ENCODE data around the gene ZNF579.
A peak's percentile ranks its signal among the peaks of the same experiment; 100 is the strongest.
"Not testable (repeated sequence)": the region's sequence is repeated elsewhere in the genome, so short reads cannot be mapped to it uniquely, and the experiment has no call there.

The ZNF579 gene

GRCh38 chr19:55593096-55593772, 12.6 kb upstream of the ZNF579 start:
- DNase-seq = no peak

- no peak for DNase-seq
Measured at GRCh38 chr19:55592391-55593090, 11.9 kb upstream of the ZNF579 start.

- no peak for DNase-seq
Measured at GRCh38 chr19:55591555-55591954, 10.9 kb upstream of the ZNF579 start.

- peak; percentile 11 to 20 (median 16) for DNase-seq
Measured at GRCh38 chr19:55590617-55591016, 10.0 kb upstream of the ZNF579 start.

- no peak for DNase-seq
Measured at GRCh38 chr19:55590109-55590508, 9.5 kb upstream of the ZNF579 start.

- DNase-seq = no peak
Measured at GRCh38 chr19:55588738-55589137, 8.1 kb upstream of the ZNF579 start.

- DNase-seq = peak; percentile 94 to 98 (median 98)
Measured at GRCh38 chr19:55586976-55587668, 6.5 kb upstream of the ZNF579 start.

GRCh38 chr19:55585658-55586339, 5.2 kb upstream of the ZNF579 start:
- peak; percentile 78 to 88 (median 86) for DNase-seq

GRCh38 chr19:55584871-55585270, 4.2 kb upstream of the ZNF579 start:
- DNase-seq = no peak

GRCh38 chr19:55583897-55584296, 3.2 kb upstream of the ZNF579 start:
- not testable (repeated sequence) for DNase-seq

GRCh38 chr19:55582284-55582683, 1.6 kb upstream of the ZNF579 start:
- DNase-seq = not testable (repeated sequence)

- peak in 1 of 3 experiments; percentile 61 for DNase-seq
Measured at GRCh38 chr19:55581823-55582223, 1.2 kb upstream of the ZNF579 start.

- no peak for DNase-seq
Measured at GRCh38 chr19:55581145-55581822, 636 bp upstream of the ZNF579 start.

- peak in 2 of 3 experiments; percentile 41 to 49 for DNase-seq
Measured at GRCh38 chr19:55579766-55580621, 654 bp downstream of the ZNF579 start.

GRCh38 chr19:55578761-55579747, 1.6 kb downstream of the ZNF579 start:
- no peak for DNase-seq

GRCh38 chr19:55578031-55578760, 2.5 kb downstream of the ZNF579 start:
- no peak for DNase-seq

- no peak for DNase-seq
Measured at GRCh38 chr19:55576746-55577145, 3.9 kb downstream of the ZNF579 start.

- not testable (repeated sequence) for DNase-seq
Measured at GRCh38 chr19:55573929-55574328, 6.7 kb downstream of the ZNF579 start.

- not testable (repeated sequence) for DNase-seq
Measured at GRCh38 chr19:55569477-55569876, 11.2 kb downstream of the ZNF579 start.
